ENCODE measurements around the gene VSIR.

The VSIR gene

DNA sequence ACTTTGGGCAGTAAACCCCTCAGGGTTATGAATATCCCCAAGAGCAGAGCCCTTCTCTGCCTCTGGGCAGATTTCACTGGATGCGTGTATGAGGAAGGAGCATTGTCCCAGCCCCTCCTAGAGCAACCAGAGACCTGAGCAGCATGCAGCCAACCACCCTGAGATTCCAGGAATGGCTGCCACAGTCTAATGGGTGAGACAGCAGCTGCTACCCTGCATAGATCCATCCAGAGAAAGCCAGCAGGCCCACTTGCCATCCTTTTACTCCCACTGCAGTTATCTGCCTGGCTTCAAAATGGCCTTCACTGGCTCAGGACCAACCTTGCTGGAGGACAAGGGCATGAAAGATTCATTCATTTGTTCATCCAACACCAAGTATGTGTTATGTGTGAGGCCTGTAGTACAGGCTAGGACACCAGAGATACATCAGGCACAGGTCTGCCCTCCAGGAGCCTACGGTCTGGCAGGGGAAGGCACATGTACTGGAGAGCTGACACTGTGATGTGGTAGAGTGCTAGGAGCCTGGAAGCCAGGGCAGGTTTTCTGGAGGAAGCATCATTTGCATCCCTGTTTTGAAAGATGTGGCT, 27.6 kb downstream of the VSIR start:
- DNase-seq (ENCODE audit: insufficient read length, low spot score) (no peak), FAIRE-seq (peak; percentile 20)
- TF ChIP-seq POLR2A (IDR thresholded peaks at IDR 0.05; ENCODE audit: low read depth, low read length) (no peak), TAF1 (IDR thresholded peaks at IDR 0.05; ENCODE audit: low read depth, low read length) (no peak), PAX5 (IDR thresholded peaks at IDR 0.05; ENCODE audit: insufficient read depth, low read length, severe bottlenecking) (no peak), POU2F2 (IDR thresholded peaks at IDR 0.05; ENCODE audit: low read depth, low read length) (no peak), POLR2AphosphoS5 (IDR thresholded peaks at IDR 0.05; ENCODE audit: low read depth, low read length) (no peak), SPI1 (IDR thresholded peaks at IDR 0.05; ENCODE audit: low read depth, low read length) (no peak)

DNA sequence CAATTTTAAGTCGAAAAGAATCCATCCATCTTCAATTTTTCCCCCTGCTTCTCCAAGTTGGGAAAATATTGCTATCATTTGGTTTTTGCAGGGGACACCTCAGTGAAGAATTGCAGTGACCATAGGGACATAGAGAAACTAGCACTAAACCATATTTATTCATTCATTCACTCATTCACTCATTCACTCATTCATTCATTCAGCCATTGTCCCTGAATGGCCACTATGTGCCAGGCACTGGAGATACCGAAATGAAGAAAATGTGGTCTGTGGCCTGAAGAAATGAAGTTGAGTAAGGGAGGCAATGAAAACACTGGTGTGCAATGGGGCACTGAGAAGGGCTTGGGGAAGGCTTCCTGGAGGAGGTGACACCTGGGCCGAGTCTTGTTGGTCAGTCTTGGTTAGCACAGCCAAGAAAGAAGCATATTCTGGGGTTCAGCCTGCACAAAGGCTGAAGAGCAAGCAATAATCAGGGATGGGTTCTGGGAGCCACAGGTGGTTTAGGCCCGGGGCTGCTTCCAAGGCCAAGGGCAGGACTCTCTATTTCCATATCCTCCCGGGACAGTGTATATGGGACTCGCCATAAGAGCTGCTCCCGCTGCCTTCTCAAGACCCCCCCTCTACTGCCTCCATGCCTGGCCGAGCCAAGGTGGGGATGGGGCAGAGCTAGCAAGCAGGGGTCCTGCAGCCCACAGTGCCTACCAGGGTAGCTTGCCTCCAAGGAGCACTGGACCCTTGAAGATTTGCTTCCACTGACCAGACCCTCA, 28.2 kb downstream of the VSIR start:
- FAIRE-seq (no peak), DNase-seq (ENCODE audit: insufficient read length, low spot score) (no peak)
- TF ChIP-seq SPI1 (IDR thresholded peaks at IDR 0.05; ENCODE audit: low read depth, low read length) (no peak), POLR2AphosphoS5 (IDR thresholded peaks at IDR 0.05; ENCODE audit: low read depth, low read length) (no peak), POU2F2 (IDR thresholded peaks at IDR 0.05; ENCODE audit: low read depth, low read length) (no peak), PAX5 (IDR thresholded peaks at IDR 0.05; ENCODE audit: insufficient read depth, low read length, severe bottlenecking) (no peak), TAF1 (IDR thresholded peaks at IDR 0.05; ENCODE audit: low read depth, low read length) (no peak), POLR2A (IDR thresholded peaks at IDR 0.05; ENCODE audit: low read depth, low read length) (no peak)

DNA sequence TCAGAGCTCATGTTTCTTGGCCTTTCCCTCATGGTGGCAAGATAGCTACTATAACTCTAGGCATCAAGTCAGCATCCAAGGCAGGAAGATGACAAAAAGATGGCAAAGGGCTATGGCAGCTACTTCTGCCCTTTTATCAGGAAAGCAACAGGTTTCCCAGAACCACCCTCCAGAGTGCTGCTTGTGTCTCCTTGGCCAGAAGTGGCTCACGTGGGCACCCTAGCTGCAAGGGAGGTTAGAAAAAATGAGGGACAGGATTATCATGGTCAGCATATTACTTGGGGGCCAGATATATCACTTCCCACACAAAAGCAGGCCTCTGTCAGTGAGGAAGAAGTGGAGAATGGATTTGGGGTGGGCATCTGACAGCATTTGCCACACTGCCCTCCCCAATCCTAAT, 29.5 kb downstream of the VSIR start:
- no peak for TF ChIP-seq SPI1 (IDR thresholded peaks at IDR 0.05; ENCODE audit: low read depth, low read length)
- FAIRE-seq (no peak), DNase-seq (ENCODE audit: insufficient read length, low spot score) (no peak)

DNA sequence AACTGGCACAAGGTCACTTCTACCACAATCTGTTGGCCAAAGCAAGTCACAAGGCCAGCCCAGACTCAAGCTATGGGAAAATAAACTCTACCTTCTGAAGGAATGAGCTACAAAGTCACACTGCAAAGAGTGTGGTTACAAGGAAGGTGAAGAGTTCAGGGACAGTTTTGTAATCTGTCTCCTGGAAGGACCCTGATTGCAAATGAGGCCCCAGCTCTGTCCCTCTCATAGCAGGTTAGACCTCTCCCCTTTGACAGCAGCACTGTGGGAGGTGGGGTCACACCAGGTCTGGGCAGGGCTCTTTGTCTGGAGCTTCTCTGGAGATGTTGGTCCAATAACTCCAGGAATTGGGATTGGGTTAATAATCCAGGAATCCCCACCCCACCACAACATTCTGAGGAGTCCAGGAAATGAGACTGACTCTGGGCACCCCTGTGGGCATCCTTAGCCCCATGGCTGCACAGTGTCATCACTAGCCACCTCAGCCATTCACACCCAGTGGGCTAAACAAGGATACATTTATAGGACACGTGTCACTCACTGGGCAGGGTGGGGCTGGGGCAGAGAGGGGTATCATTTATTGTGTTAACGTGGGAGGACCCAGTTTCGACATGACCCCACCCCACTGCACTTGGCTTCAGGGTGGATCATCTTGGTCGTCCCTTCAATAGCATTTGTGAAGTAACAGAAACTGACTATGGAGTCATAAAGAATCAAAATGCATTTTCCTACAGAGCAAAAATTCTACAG, 30.1 kb downstream of the VSIR start:
- TF ChIP-seq POU2F2 (IDR thresholded peaks at IDR 0.05; ENCODE audit: low read depth, low read length) (no peak), SPI1 (IDR thresholded peaks at IDR 0.05; ENCODE audit: low read depth, low read length) (no peak)
- FAIRE-seq (no peak), DNase-seq (ENCODE audit: insufficient read length, low spot score) (no peak)

DNA sequence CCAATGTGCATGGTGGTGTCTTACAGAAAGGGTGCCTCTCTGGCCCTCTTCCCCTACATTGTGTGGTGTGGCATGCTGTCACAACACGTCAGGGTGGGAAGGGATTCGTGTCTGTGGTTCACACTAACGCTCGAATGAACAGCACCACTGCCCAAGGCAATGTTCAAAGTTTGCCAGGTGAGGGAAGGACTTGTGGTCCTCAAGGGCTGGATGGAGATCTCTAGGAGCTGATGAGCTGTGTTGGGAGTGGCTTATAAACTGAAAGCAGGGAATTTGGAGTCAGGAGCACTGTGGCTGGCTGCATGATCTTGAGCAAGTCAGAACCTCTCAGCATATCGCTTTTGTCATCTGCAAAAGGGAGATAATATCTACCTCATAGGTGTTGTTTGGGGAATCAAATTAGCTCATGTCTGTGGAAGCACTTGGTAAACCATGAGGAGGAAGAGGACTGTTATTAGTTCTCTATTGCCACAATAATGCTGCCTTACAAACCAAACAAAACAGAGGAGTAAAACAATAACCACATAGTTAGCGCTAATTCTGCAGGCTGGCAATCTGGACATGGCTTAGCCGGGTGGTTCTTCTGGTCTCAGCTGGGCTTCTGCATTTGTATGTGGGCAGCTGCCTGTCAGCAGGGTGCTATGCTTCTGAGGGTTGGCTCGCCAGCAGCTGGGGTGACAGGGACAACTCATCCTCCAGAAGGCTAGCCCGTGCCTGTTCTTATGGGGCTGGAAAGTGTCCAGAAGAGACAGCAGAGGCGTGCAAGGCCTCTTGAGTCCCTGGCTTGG, 30.8 kb downstream of the VSIR start:
- DNase-seq (ENCODE audit: insufficient read length, low spot score) (no peak), FAIRE-seq (peak; percentile 71)
- no peak for TF ChIP-seq POU2F2 (IDR thresholded peaks at IDR 0.05; ENCODE audit: low read depth, low read length)
- TF ChIP-seq POLR2A (IDR thresholded peaks at IDR 0.05; ENCODE audit: low read depth, low read length): no peak
- TF ChIP-seq POLR2AphosphoS5 (IDR thresholded peaks at IDR 0.05; ENCODE audit: low read depth, low read length): no peak
- TF ChIP-seq TAF1 (IDR thresholded peaks at IDR 0.05; ENCODE audit: low read depth, low read length): no peak
- TF ChIP-seq PAX5 (IDR thresholded peaks at IDR 0.05; ENCODE audit: insufficient read depth, low read length, severe bottlenecking): no peak
- TF ChIP-seq SPI1 (IDR thresholded peaks at IDR 0.05; ENCODE audit: low read depth, low read length): no peak

DNA sequence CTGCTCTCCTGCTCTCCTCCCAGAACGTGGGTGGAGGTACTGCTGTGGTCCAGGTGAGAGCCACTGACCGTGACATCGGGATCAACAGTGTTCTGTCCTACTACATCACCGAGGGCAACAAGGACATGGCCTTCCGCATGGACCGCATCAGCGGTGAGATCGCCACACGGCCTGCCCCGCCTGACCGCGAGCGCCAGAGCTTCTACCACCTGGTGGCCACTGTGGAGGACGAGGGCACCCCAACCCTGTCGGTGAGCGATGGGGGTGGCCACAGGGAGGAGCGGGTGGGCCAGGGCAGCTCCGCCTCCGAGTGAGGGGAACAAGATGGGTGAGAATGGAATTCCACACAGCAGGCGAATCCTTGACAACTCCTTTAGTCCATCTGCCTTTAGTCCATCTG, 31.6 kb downstream of the VSIR start:
- DNase-seq (ENCODE audit: insufficient read length, low spot score) (no peak), FAIRE-seq (no peak)
- no peak for TF ChIP-seq POU2F2 (IDR thresholded peaks at IDR 0.05; ENCODE audit: low read depth, low read length)
- no peak for TF ChIP-seq POLR2A (IDR thresholded peaks at IDR 0.05; ENCODE audit: low read depth, low read length)
- no peak for TF ChIP-seq POLR2AphosphoS5 (IDR thresholded peaks at IDR 0.05; ENCODE audit: low read depth, low read length)
- no peak for TF ChIP-seq TAF1 (IDR thresholded peaks at IDR 0.05; ENCODE audit: low read depth, low read length)
- no peak for TF ChIP-seq SPI1 (IDR thresholded peaks at IDR 0.05; ENCODE audit: low read depth, low read length)
- no peak for TF ChIP-seq PAX5 (IDR thresholded peaks at IDR 0.05; ENCODE audit: insufficient read depth, low read length, severe bottlenecking)

DNA sequence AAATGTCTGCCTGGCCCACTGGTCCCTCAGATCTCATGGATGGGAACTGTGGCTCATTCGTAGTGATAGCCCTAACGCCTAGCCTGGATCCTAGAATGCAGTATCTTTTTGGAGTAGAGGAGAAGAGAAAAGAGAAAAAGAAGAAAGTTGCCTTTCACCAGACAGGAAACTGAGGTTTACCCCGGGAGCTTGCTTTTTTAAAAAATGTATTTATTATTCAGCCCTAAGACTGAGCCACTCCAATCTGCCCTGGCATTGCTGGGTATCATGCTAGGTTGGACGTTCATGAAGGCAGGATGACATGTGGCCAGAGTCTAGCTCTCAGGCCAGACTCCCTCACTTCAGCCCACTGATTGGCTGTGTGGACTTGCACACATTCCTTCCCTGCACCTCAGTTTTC, 32.3 kb downstream of the VSIR start:
- FAIRE-seq: no peak
- no peak for DNase-seq (ENCODE audit: insufficient read length, low spot score)
- TF ChIP-seq SPI1 (IDR thresholded peaks at IDR 0.05; ENCODE audit: low read depth, low read length): no peak
- no peak for TF ChIP-seq POU2F2 (IDR thresholded peaks at IDR 0.05; ENCODE audit: low read depth, low read length)
- no peak for TF ChIP-seq POLR2AphosphoS5 (IDR thresholded peaks at IDR 0.05; ENCODE audit: low read depth, low read length)
- TF ChIP-seq TAF1 (IDR thresholded peaks at IDR 0.05; ENCODE audit: low read depth, low read length): no peak
- TF ChIP-seq PAX5 (IDR thresholded peaks at IDR 0.05; ENCODE audit: insufficient read depth, low read length, severe bottlenecking): no peak
- TF ChIP-seq POLR2A (IDR thresholded peaks at IDR 0.05; ENCODE audit: low read depth, low read length): no peak

DNA sequence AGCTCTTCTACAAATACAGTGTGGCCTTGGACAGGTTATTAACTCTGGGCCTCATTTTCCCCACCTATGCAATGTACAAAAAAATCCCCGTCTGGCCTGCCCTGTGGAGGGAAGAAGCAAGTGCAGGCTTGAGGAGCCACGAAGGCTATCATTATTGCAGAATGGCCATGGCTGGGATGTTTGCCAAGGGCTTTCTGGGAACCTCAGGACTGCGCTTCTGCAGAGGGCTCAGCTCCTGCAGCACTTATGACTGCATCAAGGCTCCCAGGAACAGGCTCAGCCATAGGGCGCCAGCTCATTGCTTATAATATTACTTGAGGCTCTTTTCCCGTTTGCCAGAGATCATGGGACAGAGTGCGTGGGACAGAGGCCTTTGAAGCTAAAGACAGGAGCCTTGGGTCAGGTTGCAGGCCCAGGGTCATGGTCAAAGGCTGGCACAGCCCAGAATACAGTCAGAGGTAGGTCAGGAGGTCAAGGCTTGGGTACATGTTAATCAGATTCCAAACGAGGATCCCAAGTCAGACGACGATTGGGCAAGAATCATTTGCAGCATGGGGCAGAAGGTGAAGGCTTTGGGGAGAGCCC, 33.2 kb downstream of the VSIR start:
- DNase-seq (ENCODE audit: insufficient read length, low spot score) (no peak), FAIRE-seq (no peak)
- no peak for TF ChIP-seq TAF1 (IDR thresholded peaks at IDR 0.05; ENCODE audit: low read depth, low read length)
- TF ChIP-seq SPI1 (IDR thresholded peaks at IDR 0.05; ENCODE audit: low read depth, low read length): no peak
- TF ChIP-seq POLR2A (IDR thresholded peaks at IDR 0.05; ENCODE audit: low read depth, low read length): no peak
- TF ChIP-seq POLR2AphosphoS5 (IDR thresholded peaks at IDR 0.05; ENCODE audit: low read depth, low read length): no peak
- no peak for TF ChIP-seq PAX5 (IDR thresholded peaks at IDR 0.05; ENCODE audit: insufficient read depth, low read length, severe bottlenecking)
- no peak for TF ChIP-seq POU2F2 (IDR thresholded peaks at IDR 0.05; ENCODE audit: low read depth, low read length)

DNA sequence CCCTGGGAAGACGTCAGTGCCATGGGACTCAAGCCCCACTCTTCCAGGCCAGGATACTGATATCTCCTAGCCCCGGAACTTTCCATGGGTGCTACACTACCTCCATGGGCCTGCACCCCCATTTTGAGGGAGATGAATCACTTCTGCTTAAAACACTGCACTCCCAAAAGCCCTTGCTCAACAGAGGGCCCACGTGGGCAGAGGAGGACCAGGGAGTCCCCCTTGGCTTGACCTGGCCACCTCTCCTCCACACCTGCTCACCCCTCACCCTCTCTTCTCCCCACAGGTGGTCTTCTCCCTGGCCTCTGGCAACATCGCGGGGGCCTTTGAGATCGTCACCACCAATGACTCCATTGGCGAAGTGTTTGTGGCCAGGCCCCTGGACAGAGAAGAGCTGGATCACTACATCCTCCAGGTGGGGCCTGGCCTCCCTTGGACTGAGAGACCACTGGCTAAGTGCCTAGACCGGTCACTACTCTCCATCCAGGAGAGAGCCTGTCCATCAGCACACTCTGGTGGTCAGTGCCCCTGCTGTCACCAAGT, 33.9 kb downstream of the VSIR start:
- no peak for FAIRE-seq
- DNase-seq (ENCODE audit: insufficient read length, low spot score): no peak
- TF ChIP-seq POLR2A (IDR thresholded peaks at IDR 0.05; ENCODE audit: low read depth, low read length) (no peak), TAF1 (IDR thresholded peaks at IDR 0.05; ENCODE audit: low read depth, low read length) (no peak), POLR2AphosphoS5 (IDR thresholded peaks at IDR 0.05; ENCODE audit: low read depth, low read length) (no peak), PAX5 (IDR thresholded peaks at IDR 0.05; ENCODE audit: insufficient read depth, low read length, severe bottlenecking) (no peak), SPI1 (IDR thresholded peaks at IDR 0.05; ENCODE audit: low read depth, low read length) (no peak), POU2F2 (IDR thresholded peaks at IDR 0.05; ENCODE audit: low read depth, low read length) (no peak)
